Sigmoid colon (tissue), 4 donors: ENCODE results near the gene SWT1.

ENCODE experiments used
- CTCF ChIP-seq, 4 experiments: fragments of 450-650 bp in 3 of 4; fragments of 200-600 bp in 1 of 4; IDR thresholded peaks; one replicate each; pipeline ENCODE4 v1.5.1; 2016 to 2019; ENCODE audit warnings: antibody characterized with exemption in 4 of 4, mild to moderate bottlenecking in 3 of 4, moderate library complexity in 2 of 4
- EP300 ChIP-seq, 4 donors: sonication (generic); formaldehyde crosslinking; IDR thresholded peaks; one replicate each; pipeline ENCODE4 v1.6.1; 2017; ENCODE audit warnings: antibody characterized with exemption in 4 of 4
- POLR2A ChIP-seq, 2 donors: fragments of 450-650 bp; IDR thresholded peaks; one replicate each; pipeline ENCODE4 v1.6.1; 2016; ENCODE audit warnings: antibody characterized with exemption in 2 of 2, mild to moderate bottlenecking in 2 of 2, moderate library complexity in 2 of 2

- TF ChIP-seq CTCF (IDR thresholded peaks at IDR 0.05) (no peak), POLR2A (IDR thresholded peaks at IDR 0.05) (no peak), EP300 (IDR thresholded peaks at IDR 0.05) (no peak)
Measured at GRCh38 chr1:185291652-185292051, 134.7 kb downstream of the SWT1 start.
